Endodermal cell (in vitro differentiated cells): Measurements from ENCODE around the gene CIAO1. TPM values are rescaled to one million over a fixed set of nuclear protein-coding genes. Genes with fewer than 3 reads are reported as not detected.

Experiments
- DNase-seq: peaks from one replicate; pipeline ENCODE4 v3.0.0-alpha.2; 2017
- H3K27ac ChIP-seq: 2 replicates; pipeline ENCODE4 v1.5.1; 2013; ENCODE audit warnings: mild to moderate bottlenecking, low read depth, low read length, moderate library complexity
- H3K27me3 ChIP-seq: 2 replicates; pipeline ENCODE4 v1.6.1; 2013; ENCODE audit warnings: mild to moderate bottlenecking, low read length, moderate library complexity; ENCODE audit not compliant: insufficient read depth, control insufficient read depth, poor library complexity, severe bottlenecking
- H3K36me3 ChIP-seq: 2 replicates; pipeline ENCODE4 v1.7.0; 2013; ENCODE audit warnings: mild to moderate bottlenecking, low read length, moderate library complexity; ENCODE audit not compliant: control insufficient read depth, insufficient read depth
- H3K4me1 ChIP-seq: one replicate; pipeline ENCODE4 v1.7.0; 2013; ENCODE audit warnings: low read length; ENCODE audit not compliant: control insufficient read depth, insufficient read depth
- H3K4me3 ChIP-seq: 2 replicates; pipeline ENCODE4 v1.5.1; 2013; ENCODE audit warnings: mild to moderate bottlenecking, low read length, moderate library complexity
- H3K9ac ChIP-seq: 2 replicates; pipeline ENCODE4 v1.6.1; 2013; ENCODE audit warnings: mild to moderate bottlenecking, low read length, moderate library complexity; ENCODE audit not compliant: poor library complexity, severe bottlenecking; ENCODE audit errors: extremely low read depth
- H3K9me3 ChIP-seq: 2 replicates; pipeline ENCODE4 v1.6.1; 2013; ENCODE audit warnings: mild to moderate bottlenecking, low read length, moderate library complexity; ENCODE audit not compliant: control insufficient read depth
- H3K27ac Mint-ChIP-seq: 2 replicates; pipeline ENCODE4 v1.8.0; 2020; ENCODE audit warnings: mixed read lengths
- H3K27me3 Mint-ChIP-seq: 2 replicates; pipeline ENCODE4 v1.8.0; 2021; ENCODE audit warnings: mild to moderate bottlenecking, mixed read lengths; ENCODE audit not compliant: insufficient read depth
- H3K36me3 Mint-ChIP-seq: 2 replicates; pipeline ENCODE4 v1.8.0; 2020; ENCODE audit warnings: low read depth, mixed read lengths
- H3K4me1 Mint-ChIP-seq: 2 replicates; pipeline ENCODE4 v1.8.0; 2020; ENCODE audit warnings: mixed read lengths
- H3K4me3 Mint-ChIP-seq: 2 replicates; pipeline ENCODE4 v1.8.0; 2020; ENCODE audit warnings: mild to moderate bottlenecking, moderate library complexity, mixed read lengths
- H3K9me3 Mint-ChIP-seq: 2 replicates; pipeline ENCODE4 v1.8.0; 2020; ENCODE audit warnings: mild to moderate bottlenecking, mixed read lengths
- CTCF ChIP-seq: fragments of 200-600 bp; sonication (generic); conservative IDR thresholded peaks from 2 replicates; pipeline ENCODE4 v1.5.0; 2021; ENCODE audit warnings: antibody characterized with exemption, mild to moderate bottlenecking
- WGBS, 2 experiments: methylation state at CpG; one replicate each; pipeline versions ENCODE4 v1.1.5 to v1.1.7; 2013; ENCODE audit warnings: missing lambda C conversion rate in 2 of 2, mixed read lengths in 1 of 2; ENCODE audit not compliant: insufficient coverage in 1 of 2, insufficient read length in 1 of 2; 5-methylcytosine and 5-hydroxymethylcytosine counted together
- total RNA-seq, 2 donors: library from RNA; stranded (reverse); fragmentation: NEBNext Ultra II Directional in 1 of 2; extraction: Animal tissue kit (Norgen Biotek cat#: 25700) in 1 of 2; gene quantifications; 2 replicates in 1 of 2; 3 replicates in 1 of 2; pipeline ENCODE4 v1.2.1, GENCODE V29; 2021

CIAO1 gene
- total RNA-seq, 2 donors from 2014 or later, result 65.4 to 66.2 TPM

- no peaks in the 10 kb centered on the region for H3K9me3 Mint-ChIP-seq
Observed at GRCh38 chr2:96225016-96225533, 41.0 kb upstream of the CIAO1 start.

GRCh38 chr2:96231316-96231715 is 34.7 kb upstream of the CIAO1 start:
- Mint-ChIP-seq H3K27me3 (no peaks in the 10 kb centered on the region), H3K27ac (no peak overlapping the region), H3K4me1 (no peaks in the 10 kb centered on the region), H3K36me3 (peaks cover 3% of the 10 kb centered on the region), H3K9me3 (no peaks in the 10 kb centered on the region), H3K4me3 (no peak overlapping the region)
- no peak for DNase-seq
- WGBS, 2 experiments, result 93% methylated on average over 3 to 4 of the region's 4 CpGs
- Histone ChIP-seq H3K27ac (no peak overlapping the region), H3K4me1 (no peaks in the 10 kb centered on the region), H3K27me3 (no peaks in the 10 kb centered on the region), H3K9me3 (no peaks in the 10 kb centered on the region), H3K9ac (no peak overlapping the region), H3K36me3 (no peaks in the 10 kb centered on the region), H3K4me3 (no peak overlapping the region)
- no peak for TF ChIP-seq CTCF

More at GRCh38 chr2:96225016-96225533, 41.0 kb upstream of the CIAO1 start:
- 92 to 94% methylated on average over 2 to 3 of the region's 3 CpGs for WGBS, 2 experiments
- no peaks in the 10 kb centered on the region for H3K27me3 ChIP-seq
- DNase-seq, result no peak
- Mint-ChIP-seq H3K27ac (no peak overlapping the region), H3K4me1 (peaks cover 19% of the 10 kb centered on the region), H3K36me3 (peaks cover 3% of the 10 kb centered on the region), H3K4me3 (no peak overlapping the region), H3K27me3 (no peaks in the 10 kb centered on the region)
- H3K27ac ChIP-seq, result no peak overlapping the region
- no peak overlapping the region for H3K4me3 ChIP-seq
- no peaks in the 10 kb centered on the region for H3K4me1 ChIP-seq
- no peaks in the 10 kb centered on the region for H3K9me3 ChIP-seq
- H3K9ac ChIP-seq, result no peak overlapping the region
- no peaks in the 10 kb centered on the region for H3K36me3 ChIP-seq
- no peak for TF ChIP-seq CTCF

DNA sequence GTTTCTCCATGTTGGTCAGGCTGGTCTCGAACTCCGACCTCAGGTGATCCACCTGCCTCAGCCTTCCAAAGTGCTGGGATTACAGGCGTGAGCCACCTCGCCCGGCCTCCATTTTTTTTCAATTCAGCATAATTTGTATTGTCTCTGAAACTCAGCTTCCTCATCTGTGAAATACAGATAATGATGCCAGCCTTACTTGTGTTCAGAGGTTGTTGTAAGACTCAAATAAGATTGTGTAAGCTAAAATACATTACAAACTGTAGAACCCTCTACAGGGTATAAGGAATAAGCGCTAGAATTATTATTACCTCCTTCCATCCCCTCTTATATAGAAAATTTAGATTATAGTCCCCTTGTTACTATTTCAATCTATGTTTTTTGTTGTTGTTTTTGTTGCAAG is 32.6 kb upstream of the CIAO1 start:
- Mint-ChIP-seq H3K27ac (no peak overlapping the region), H3K27me3 (no peaks in the 10 kb centered on the region), H3K36me3 (peaks cover 3% of the 10 kb centered on the region), H3K9me3 (no peaks in the 10 kb centered on the region), H3K4me3 (no peak overlapping the region), H3K4me1 (no peaks in the 10 kb centered on the region)
- Histone ChIP-seq H3K27ac (no peak overlapping the region), H3K9ac (no peak overlapping the region), H3K36me3 (no peaks in the 10 kb centered on the region), H3K4me1 (no peaks in the 10 kb centered on the region), H3K4me3 (no peak overlapping the region), H3K27me3 (no peaks in the 10 kb centered on the region), H3K9me3 (no peaks in the 10 kb centered on the region)
- no peak for DNase-seq
- no peak for TF ChIP-seq CTCF
- 96 to 100% methylated on average over 2 to 5 of the region's 6 CpGs for WGBS, 2 experiments
